ENCODE results near the gene RABAC1.
"Not testable (repeated sequence)": the region's sequence is repeated elsewhere in the genome, so short reads cannot be mapped to it uniquely, and the experiment has no call there.

Gene RABAC1

GRCh38 chr19:41927497-41928192 is 31.5 kb downstream of the RABAC1 start:
- no peak for DNase-seq

GRCh38 chr19:41926763-41927496 is 32.2 kb downstream of the RABAC1 start:
- no peak for DNase-seq

- DNase-seq, result no peak
Measured at GRCh38 chr19:41926028-41926762, 32.9 kb downstream of the RABAC1 start.

- no peak for DNase-seq
Measured at GRCh38 chr19:41925208-41926003, 33.7 kb downstream of the RABAC1 start.

DNA sequence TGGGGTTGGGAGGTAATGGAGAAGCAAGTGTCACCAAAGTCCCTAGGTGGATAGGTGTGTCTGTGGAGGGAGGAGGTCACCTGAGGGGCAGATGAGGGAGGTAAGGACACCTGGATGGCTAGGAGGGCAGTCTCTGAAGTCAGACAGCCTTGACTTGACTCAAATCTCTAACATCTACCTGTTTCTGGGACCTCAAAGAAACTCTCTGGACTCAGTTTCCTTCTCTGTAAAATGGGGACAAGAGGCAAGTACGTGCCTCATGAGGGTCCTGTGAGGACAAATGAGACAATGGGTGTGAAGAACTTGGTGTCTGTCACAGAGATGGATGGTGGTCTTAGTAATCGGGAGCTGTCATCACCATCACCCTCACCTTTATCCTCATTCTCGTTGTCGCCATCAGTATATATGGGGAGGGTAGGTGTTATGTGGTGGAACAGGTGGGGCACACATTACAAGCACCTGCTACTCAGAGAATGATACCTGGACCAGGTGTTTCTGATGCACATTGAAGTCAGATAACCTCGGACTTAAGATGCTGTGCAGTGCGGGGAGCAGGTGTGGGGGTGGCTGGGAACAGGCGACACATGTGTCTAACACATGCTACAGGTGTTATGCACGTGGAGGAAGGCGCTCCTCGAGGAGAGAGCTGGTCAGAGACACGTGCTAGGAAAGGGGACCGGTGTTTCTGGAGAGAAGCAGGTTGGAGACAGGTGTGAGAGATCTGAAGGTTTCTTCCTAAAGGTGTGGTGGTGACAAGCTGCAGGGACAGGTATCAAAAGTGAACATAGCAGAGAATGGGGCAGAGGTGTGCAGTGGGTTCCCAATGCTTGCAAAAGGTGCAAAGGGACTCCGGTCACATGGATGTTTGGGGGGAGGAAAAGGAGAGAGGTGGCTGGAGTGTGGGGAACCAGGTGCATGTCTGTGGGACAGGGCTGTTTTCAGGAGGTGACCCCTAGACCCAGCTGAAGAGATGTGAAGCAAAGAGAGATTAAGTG is 34.7 kb downstream of the RABAC1 start:
- DNase-seq, result no peak

- no peak for DNase-seq
Measured at GRCh38 chr19:41923045-41923788, 35.9 kb downstream of the RABAC1 start.

DNA sequence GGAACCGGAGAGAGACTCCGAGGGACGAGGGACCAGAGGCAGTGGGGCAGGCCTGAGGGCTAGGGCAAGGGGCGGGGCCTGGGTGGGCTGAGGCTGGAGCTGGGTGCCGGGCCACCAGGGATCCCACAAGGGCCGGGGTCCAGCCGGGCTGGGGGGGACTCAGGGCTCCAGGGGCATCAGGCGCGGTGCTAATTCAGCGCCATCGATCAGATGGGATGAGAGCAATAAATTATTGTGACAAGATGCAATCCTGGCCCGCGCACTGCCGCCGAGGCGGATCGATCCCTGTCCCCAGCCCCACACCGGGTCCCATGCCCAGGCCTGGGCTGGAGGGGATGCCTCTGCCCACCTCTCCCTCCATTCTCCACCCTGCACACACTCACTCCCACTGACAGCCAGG is 36.5 kb downstream of the RABAC1 start:
- no peak for DNase-seq

GRCh38 chr19:41921577-41922576 is 37.2 kb downstream of the RABAC1 start:
- no peak for DNase-seq

- no peak for DNase-seq
Measured at GRCh38 chr19:41920882-41921576, 38.1 kb downstream of the RABAC1 start.

DNA sequence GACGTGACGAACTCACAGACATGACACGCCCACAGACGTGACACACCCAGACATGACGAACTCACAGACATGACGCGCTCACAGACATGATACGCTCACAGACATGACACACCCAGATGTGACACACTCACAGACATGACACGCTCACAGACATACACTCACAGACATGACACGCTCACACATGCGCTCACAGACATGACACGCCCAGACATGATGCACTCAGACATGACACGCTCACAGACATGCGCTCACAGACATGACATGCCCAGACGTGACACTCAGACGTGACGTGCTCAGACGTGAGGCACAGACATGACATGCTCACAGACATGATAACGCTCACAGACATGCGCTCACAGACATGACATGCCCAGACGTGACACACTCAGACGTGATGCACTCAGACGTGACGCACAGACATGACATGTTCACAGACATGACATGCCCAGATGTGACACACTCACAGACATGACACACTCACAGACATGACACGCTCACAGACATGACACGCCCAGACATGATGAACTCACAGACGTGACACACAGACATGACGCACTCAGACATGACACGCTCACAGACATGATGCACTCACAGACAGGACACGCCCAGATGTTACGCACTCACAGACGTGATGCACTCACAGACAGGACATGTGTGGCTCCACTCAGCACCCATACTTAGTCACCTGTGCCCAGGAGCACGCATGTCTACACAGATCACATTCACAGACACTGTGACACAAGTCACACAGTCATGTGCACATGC is 39.0 kb downstream of the RABAC1 start:
- no peak for DNase-seq

GRCh38 chr19:41918653-41919244 is 40.4 kb downstream of the RABAC1 start:
- no peak for DNase-seq

DNA sequence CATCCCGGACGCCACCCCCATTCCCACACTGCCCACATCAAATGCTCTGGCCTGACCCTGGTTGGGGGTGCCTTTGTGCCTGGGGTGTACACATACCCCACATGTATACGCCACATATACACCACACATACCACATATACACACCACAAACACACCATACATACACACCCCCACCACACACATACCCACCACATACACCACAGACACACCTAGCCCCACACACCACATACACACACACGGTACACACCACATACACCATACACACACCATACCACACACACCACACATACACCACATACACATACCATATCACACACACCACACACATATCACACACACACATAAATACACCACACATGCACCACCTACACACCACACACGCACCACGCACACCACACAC is 41.0 kb downstream of the RABAC1 start:
- DNase-seq, result no peak

- no peak for DNase-seq
Measured at GRCh38 chr19:41917676-41918075, 41.4 kb downstream of the RABAC1 start.

DNA sequence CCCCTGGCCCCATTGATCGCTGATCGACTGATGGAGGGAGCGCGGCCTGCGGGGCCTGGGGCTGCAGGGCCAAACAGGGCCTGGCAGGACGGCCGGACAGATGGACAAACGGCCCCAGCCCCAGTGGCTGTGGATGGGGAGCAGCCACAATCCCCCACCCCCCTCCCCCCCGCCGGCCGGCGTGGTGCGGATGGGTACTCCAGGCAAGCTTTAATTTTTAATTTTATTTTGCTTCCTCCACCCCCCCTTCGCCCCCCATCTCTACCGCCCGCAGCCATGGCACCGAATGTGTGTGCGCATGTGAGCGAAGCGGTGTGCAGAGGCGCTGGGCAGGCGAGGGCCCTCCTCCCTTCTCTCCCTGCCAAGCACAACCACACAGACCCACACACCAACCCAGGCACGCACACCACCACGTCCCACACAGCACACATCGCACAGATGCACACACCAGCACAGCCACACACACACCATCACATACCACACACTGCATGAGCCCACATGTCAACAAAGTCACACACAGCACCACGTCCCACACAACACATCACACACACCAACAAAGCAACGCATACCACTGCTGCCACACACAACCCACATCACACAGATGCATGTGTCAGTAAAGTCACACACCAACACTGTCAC is 43.2 kb downstream of the RABAC1 start:
- DNase-seq, result no peak

GRCh38 chr19:41915021-41915775 is 43.9 kb downstream of the RABAC1 start:
- no peak for DNase-seq

- DNase-seq, result not testable (repeated sequence)
Measured at GRCh38 chr19:41914424-41914834, 44.7 kb downstream of the RABAC1 start.

Measured in SHP77 (cell line).